DND-41 (cell line): ENCODE data around the gene MOGAT1.

Experiments used
- EZH2 ChIP-seq: IDR thresholded peaks from 3 replicates; pipeline ENCODE4 v1.6.1; 2012; ENCODE audit warnings: borderline replicate concordance, low read depth, mild to moderate bottlenecking, moderate library complexity, low read length, inconsistent platforms; ENCODE audit not compliant: severe bottlenecking
- TF ChIP-seq, protein P1 (sequence below): IDR thresholded peaks from 2 replicates; pipeline ENCODE4 v1.5.1; 2012; ENCODE audit warnings: borderline replicate concordance, low read length, moderate library complexity, mild to moderate bottlenecking; ENCODE audit not compliant: poor library complexity, severe bottlenecking; ENCODE audit errors: extremely low read depth

- TF ChIP-seq, protein P1, sequence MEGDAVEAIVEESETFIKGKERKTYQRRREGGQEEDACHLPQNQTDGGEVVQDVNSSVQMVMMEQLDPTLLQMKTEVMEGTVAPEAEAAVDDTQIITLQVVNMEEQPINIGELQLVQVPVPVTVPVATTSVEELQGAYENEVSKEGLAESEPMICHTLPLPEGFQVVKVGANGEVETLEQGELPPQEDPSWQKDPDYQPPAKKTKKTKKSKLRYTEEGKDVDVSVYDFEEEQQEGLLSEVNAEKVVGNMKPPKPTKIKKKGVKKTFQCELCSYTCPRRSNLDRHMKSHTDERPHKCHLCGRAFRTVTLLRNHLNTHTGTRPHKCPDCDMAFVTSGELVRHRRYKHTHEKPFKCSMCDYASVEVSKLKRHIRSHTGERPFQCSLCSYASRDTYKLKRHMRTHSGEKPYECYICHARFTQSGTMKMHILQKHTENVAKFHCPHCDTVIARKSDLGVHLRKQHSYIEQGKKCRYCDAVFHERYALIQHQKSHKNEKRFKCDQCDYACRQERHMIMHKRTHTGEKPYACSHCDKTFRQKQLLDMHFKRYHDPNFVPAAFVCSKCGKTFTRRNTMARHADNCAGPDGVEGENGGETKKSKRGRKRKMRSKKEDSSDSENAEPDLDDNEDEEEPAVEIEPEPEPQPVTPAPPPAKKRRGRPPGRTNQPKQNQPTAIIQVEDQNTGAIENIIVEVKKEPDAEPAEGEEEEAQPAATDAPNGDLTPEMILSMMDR, result no peak
- TF ChIP-seq EZH2, result no peak
These were observed 63.2 kb downstream of the MOGAT1 start for GRCh38 chr2:222734703-222735014.
